Measurements from ENCODE around the gene PLEKHA5. TPM values are rescaled to one million over a fixed set of nuclear protein-coding genes. Genes with fewer than 3 reads are reported as not detected.
"Not testable (repeated sequence)": the region's sequence is repeated elsewhere in the genome, so short reads cannot be mapped to it uniquely, and the experiment has no call there.

PLEKHA5 gene
- total RNA-seq, 2 donors from 2014 or later, result 53.2 to 59.4 TPM

DNA sequence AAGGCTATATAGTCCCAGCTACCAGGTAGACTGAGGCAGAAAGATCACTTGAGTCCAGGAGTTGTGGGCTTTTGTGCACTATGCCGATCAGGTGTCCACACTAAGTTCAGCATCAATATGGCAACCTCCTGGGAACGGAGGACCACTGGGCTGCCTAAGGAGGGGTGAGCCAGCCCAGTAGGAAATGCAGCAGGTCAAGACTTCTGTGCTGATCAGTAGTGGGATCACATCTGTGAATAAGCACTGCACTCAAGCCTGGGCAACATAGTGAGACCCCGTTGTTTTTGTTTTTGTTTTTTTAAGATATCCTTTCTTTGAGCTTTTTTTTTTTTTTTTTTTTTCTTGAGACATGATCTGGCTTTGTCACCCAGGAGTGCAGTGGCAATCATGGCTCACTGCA lies 174.0 kb downstream of the PLEKHA5 start:
- Histone ChIP-seq H3K4me1 (no peaks in the 10 kb centered on the region), H3K9me3 (no peaks in the 10 kb centered on the region), H3K27me3 (no peaks in the 10 kb centered on the region), H3K36me3 (peaks cover 21% of the 10 kb centered on the region), H3K27ac (no peak overlapping the region), H3K4me3 (no peak overlapping the region)
- no peak for DNase-seq (ENCODE audit: low spot score)
- TF ChIP-seq, protein P1, sequence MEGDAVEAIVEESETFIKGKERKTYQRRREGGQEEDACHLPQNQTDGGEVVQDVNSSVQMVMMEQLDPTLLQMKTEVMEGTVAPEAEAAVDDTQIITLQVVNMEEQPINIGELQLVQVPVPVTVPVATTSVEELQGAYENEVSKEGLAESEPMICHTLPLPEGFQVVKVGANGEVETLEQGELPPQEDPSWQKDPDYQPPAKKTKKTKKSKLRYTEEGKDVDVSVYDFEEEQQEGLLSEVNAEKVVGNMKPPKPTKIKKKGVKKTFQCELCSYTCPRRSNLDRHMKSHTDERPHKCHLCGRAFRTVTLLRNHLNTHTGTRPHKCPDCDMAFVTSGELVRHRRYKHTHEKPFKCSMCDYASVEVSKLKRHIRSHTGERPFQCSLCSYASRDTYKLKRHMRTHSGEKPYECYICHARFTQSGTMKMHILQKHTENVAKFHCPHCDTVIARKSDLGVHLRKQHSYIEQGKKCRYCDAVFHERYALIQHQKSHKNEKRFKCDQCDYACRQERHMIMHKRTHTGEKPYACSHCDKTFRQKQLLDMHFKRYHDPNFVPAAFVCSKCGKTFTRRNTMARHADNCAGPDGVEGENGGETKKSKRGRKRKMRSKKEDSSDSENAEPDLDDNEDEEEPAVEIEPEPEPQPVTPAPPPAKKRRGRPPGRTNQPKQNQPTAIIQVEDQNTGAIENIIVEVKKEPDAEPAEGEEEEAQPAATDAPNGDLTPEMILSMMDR (IDR thresholded peaks at IDR 0.05), result no peak

DNA sequence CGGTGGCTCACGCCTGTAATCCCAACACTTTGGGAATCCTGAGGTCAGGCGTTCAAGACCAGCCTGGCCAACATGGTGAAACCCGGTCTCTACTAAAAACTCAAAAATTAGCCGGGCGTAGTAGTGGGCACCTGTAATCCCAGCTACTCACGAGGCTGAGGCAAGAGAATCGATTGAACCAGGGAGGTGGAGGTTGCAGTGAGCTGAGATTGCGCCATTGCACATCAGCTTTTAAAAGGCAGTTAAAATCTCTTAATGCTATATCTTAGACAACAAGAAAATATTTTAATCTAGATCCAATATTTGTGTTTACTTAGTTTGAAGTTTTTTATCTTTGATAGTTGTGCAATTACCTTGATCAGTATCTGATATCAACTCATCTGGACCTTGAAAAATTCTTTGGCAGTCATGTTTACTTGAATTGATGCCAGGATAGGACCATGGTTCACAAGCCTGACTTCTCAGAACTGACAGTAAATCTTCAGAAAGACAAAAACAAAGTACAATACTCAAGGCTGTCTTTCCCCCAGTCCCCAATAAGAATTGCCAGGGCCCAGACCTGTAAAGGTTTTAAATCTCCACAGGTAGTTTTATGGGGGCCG lies 174.7 kb downstream of the PLEKHA5 start:
- Histone ChIP-seq H3K4me1 (no peaks in the 10 kb centered on the region), H3K36me3 (peaks cover 19% of the 10 kb centered on the region), H3K4me3 (no peak overlapping the region), H3K9me3 (no peaks in the 10 kb centered on the region), H3K27ac (no peak overlapping the region), H3K27me3 (no peaks in the 10 kb centered on the region)
- TF ChIP-seq, protein P1 (IDR thresholded peaks at IDR 0.05), result no peak
- DNase-seq (ENCODE audit: low spot score), result no peak

DNA sequence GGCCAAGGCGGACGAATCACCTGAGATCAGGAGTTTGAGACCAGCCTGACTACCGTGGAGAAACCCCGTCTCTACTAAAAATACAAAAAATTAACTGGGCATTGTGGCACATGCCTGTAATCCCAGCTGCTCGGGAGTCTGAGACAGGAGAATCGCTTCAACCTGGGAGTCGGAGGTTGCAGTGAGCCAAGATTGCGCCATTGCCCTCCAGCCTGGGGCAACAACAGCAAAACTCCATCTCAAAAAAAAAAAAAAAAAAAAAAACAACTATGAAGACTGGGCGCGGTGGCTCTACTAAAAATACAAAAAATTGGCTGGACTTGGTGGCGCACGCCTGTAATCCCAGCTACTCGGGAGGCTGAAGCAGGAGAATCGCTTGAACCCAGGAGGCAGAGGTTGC lies 176.1 kb downstream of the PLEKHA5 start:
- H3K4me3 ChIP-seq; H3K27ac ChIP-seq; H3K27me3 ChIP-seq; H3K9me3 ChIP-seq; DNase-seq (ENCODE audit: low spot score); H3K4me1 ChIP-seq: not testable (repeated sequence)
- H3K36me3 ChIP-seq, result peaks cover 12% of the 10 kb centered on the region

DNA sequence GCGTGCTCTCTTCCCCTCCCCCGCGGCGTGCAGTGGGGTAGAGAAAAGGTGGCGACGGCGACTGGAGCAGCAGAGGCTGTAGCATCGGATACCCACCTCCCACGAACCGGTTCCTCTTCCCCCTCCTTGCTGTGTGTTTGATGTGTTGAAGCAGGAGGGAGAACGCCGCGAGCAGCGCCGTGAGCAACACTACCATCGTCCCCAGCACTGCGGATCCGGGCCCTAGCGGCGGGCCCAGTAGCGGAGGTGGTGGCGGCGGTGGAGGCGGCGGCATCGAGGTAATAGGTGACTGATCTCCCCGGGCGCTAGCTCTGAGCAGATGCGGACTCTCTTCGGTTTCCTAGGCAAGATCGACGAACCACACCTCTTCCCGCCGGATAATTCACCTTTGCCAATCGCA lies 176.8 kb downstream of the PLEKHA5 start:
- no peak overlapping the region for H3K4me3 ChIP-seq
- no peak for DNase-seq (ENCODE audit: low spot score)
- H3K27ac ChIP-seq, result no peak overlapping the region
- H3K36me3 ChIP-seq, result peaks cover 12% of the 10 kb centered on the region
- no peaks in the 10 kb centered on the region for H3K9me3 ChIP-seq
- no peaks in the 10 kb centered on the region for H3K4me1 ChIP-seq
- TF ChIP-seq, protein P1 (IDR thresholded peaks at IDR 0.05), result no peak
- no peaks in the 10 kb centered on the region for H3K27me3 ChIP-seq

DNA sequence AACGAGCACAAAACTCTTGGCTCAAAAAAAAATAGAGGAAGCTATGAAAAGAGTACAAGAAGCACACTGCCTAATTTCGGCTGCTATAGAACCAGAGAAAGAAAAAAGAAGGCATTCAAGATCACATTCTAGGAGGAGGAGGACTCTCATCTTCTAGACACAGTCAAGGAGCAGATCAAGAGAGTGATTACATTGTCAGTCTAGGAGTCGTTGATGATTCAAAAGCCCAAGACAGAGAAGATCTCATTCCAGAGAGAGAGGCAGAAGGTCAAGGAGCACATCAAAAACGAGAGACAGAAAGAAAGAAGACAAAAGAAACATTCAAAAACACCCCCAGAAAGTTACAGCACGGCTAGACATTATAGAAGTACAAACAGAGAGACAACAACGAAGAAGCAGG lies 177.9 kb downstream of the PLEKHA5 start:
- Histone ChIP-seq H3K4me1 (no peaks in the 10 kb centered on the region), H3K4me3 (no peak overlapping the region), H3K9me3 (no peaks in the 10 kb centered on the region), H3K27me3 (no peaks in the 10 kb centered on the region), H3K36me3 (peaks cover 12% of the 10 kb centered on the region), H3K27ac (no peak overlapping the region)
- TF ChIP-seq, protein P1 (IDR thresholded peaks at IDR 0.05), result no peak
- no peak for DNase-seq (ENCODE audit: low spot score)

DNA sequence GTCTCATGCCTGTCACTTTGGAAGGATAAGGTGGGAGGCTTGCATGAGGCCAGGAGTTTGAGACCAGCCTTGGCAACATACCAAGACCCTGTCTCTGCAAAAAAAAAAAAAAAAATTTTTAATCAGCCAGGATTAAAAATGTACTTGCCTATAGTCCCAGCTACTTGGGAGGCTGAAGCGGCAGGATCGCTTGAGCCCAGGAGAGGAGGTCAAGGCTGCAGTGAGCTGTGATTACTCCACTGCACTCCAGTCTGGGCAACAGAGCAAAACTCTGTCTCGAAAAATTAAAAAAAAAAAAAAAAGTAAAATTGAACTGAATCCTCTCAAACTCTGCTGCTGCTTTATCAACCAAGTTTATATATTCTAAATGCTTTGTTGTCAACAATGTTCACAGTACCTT lies 181.6 kb downstream of the PLEKHA5 start:
- Histone ChIP-seq H3K27ac (no peak overlapping the region), H3K27me3 (no peaks in the 10 kb centered on the region), H3K4me3 (no peak overlapping the region), H3K4me1 (no peaks in the 10 kb centered on the region), H3K9me3 (no peaks in the 10 kb centered on the region), H3K36me3 (peaks cover 8% of the 10 kb centered on the region)
- TF ChIP-seq, protein P1 (IDR thresholded peaks at IDR 0.05), result no peak
- no peak for DNase-seq (ENCODE audit: low spot score)

Data from right atrium auricular region (tissue), 2 donors.